HepG2 (cell line): Measurements from ENCODE around the gene CNOT2. TPM values are rescaled to one million over a fixed set of nuclear protein-coding genes. Genes with fewer than 3 reads are reported as not detected.

Experiments used
- ATAC-seq: fragments of 200-7000 bp; cut with Tn5 transposase; 3 replicates; pipeline ENCODE4 v1.9.1; 2020; ENCODE audit warnings: mild to moderate bottlenecking, moderate library complexity
- BruUV-seq: library from RNA; stranded (reverse); fragments of 400-500 nt; replicated peaks from 2 replicates; lab custom pipeline; 2021; lab: Mats Ljungman, UMichigan
- CTCF ChIA-PET: fragments of 300-600 bp; formaldehyde crosslinking; extraction: SDS; loops from one replicate; lab custom pipeline; 2021; ENCODE audit warnings: low total read pairs, inconsistent platforms, low intra/inter-chr PET ratio; lab: Yijun Ruan, JAX
- POLR2A ChIA-PET: fragments of 350-600 bp; sonication (Branson Sonifier 250); formaldehyde crosslinking; loops from one replicate; lab custom pipeline; 2020; ENCODE audit warnings: antibody characterized with exemption, inconsistent platforms; lab: Yijun Ruan, JAX
- DNase-seq: peaks from one replicate; pipeline ENCODE4 v3.0.0-alpha.2; 2015; ENCODE audit warnings: low spot score
- FAIRE-seq: peaks from 3 replicates; lab custom pipeline; 2011; peaks lifted over from hg19 to GRCh38; lab: Jason Lieb, UNC
- H2AFZ ChIP-seq: one replicate; pipeline ENCODE4 v1.6.1; 2011; ENCODE audit warnings: low read length, inconsistent platforms
- H3K27ac ChIP-seq: fragments of 300-600 bp; 3 replicates; pipeline ENCODE4 v1.8.0; 2011; ENCODE audit warnings: mixed run types, mild to moderate bottlenecking, mixed read lengths, low read length, inconsistent platforms; ENCODE audit not compliant: insufficient read depth; ENCODE audit errors: extremely low read length
- H3K27me3 ChIP-seq, 2 experiments: fragments of 200-600 bp in 1 of 2; 2 replicates in 1 of 2; 3 replicates in 1 of 2; pipeline versions ENCODE4 v1.6.0 to v1.8.0; 2011; ENCODE audit warnings: low read length in 2 of 2, mild to moderate bottlenecking in 2 of 2, moderate library complexity in 2 of 2, inconsistent platforms in 1 of 2; ENCODE audit not compliant: insufficient read depth in 2 of 2, control insufficient read depth in 1 of 2
- H3K36me3 ChIP-seq, 2 experiments: fragments of 200-600 bp in 1 of 2; replicated peaks in 1 of 2; 2 replicates in 1 of 2; 3 replicates in 1 of 2; pipeline versions ENCODE4 v1.5.1 to v1.8.0; 2011; ENCODE audit warnings: low read length in 2 of 2, inconsistent platforms in 1 of 2; ENCODE audit not compliant: insufficient read depth in 2 of 2, control insufficient read depth in 1 of 2
- H3K4me1 ChIP-seq: 2 replicates; pipeline ENCODE4 v1.5.1; 2012; ENCODE audit warnings: low read length, inconsistent platforms; ENCODE audit not compliant: insufficient read depth
- H3K4me2 ChIP-seq: 2 replicates; pipeline ENCODE4 v1.6.0; 2011; ENCODE audit warnings: low read depth, low read length, inconsistent platforms
- H3K4me3 ChIP-seq, 3 experiments: fragments of 200-600 bp in 1 of 3; sonication (generic), shearing (Covaris generic) in 1 of 3; replicated peaks in 1 of 3; 2 replicates each; pipeline ENCODE4 v1.5.1; 2011 to 2016; ENCODE audit warnings: low read length in 3 of 3, inconsistent platforms in 2 of 3, low read depth in 2 of 3, mild to moderate bottlenecking in 2 of 3, control low read depth in 1 of 3, mixed read lengths in 1 of 3; ENCODE audit not compliant: insufficient read depth in 1 of 3
- H3K79me2 ChIP-seq: one replicate; pipeline ENCODE4 v1.6.1; 2011; ENCODE audit warnings: low read length, inconsistent platforms; ENCODE audit not compliant: insufficient read depth
- H3K9ac ChIP-seq: 2 replicates; pipeline ENCODE4 v1.6.0; 2011; ENCODE audit warnings: mild to moderate bottlenecking, low read depth, low read length, inconsistent platforms; ENCODE audit not compliant: insufficient read depth
- H3K9me3 ChIP-seq: 2 replicates; pipeline ENCODE4 v1.5.1; 2012; ENCODE audit warnings: mild to moderate bottlenecking, low read length
- H4K20me1 ChIP-seq: 2 replicates; pipeline ENCODE4 v1.6.0; 2011; ENCODE audit warnings: inconsistent platforms, mild to moderate bottlenecking, low read length, moderate library complexity; ENCODE audit not compliant: insufficient read depth
- ETV6 ChIP-seq: sonication (generic); formaldehyde crosslinking; conservative IDR thresholded peaks from 2 replicates; pipeline ENCODE4 v1.4.0; 2020; ENCODE audit warnings: missing genetic modification reagents
- FOXJ3 ChIP-seq: sonication (generic); formaldehyde crosslinking; IDR thresholded peaks from 2 replicates; pipeline ENCODE4 v1.4.0; 2020; ENCODE audit warnings: missing genetic modification reagents, mild to moderate bottlenecking, borderline replicate concordance
- HDAC2 ChIP-seq: sonication (generic); formaldehyde crosslinking; IDR thresholded peaks from 2 replicates; pipeline ENCODE4 v1.4.0; 2020; ENCODE audit warnings: missing genetic modification reagents
- WGBS: methylation state at CpG from one replicate; pipeline ENCODE4 v1.1.6; 2017; ENCODE audit warnings: low lambda C conversion rate; 5-methylcytosine and 5-hydroxymethylcytosine counted together
- in situ Hi-C: cut with HindIII; loops from 2 replicates; pipeline ENCODE4 v1.10.0; 2017; ENCODE audit warnings: low pct_unique_long_range_greater_than_20kb; ENCODE audit not compliant: extremely low pct_ligation_motif_present
- intact Hi-C: fragments of 100-400 bp; cut with micrococcal nuclease; formaldehyde crosslinking; loops from one replicate; pipeline ENCODE4 v1.10.0; 2022; ENCODE audit not compliant: unreplicated experiment
- polyA plus RNA-seq, 8 experiments: library from polyadenylated mRNA; depleted of rRNA in 3 of 8; stranded (reverse) in 7 of 8; unstranded in 1 of 8; fragments of >200 nt; fragmentation: Illumina TruSeq in 4 of 8; extraction: Trizol in 4 of 8; gene quantifications; 2 replicates each; pipeline versions ENCODE4 v1.2.1 to v1.2.3, GENCODE V29; 2011 to 2016; ENCODE audit warnings: low read depth in 4 of 8, missing spikeins in 1 of 8, mixed read lengths in 1 of 8; ENCODE audit not compliant: insufficient read depth in 1 of 8
- total RNA-seq, 5 experiments: library from RNA; depleted of rRNA; stranded (reverse); fragments of >200 nt; fragmentation: Illumina TruSeq; extraction: Trizol; gene quantifications; 2 replicates each; pipeline ENCODE4 v1.2.3, GENCODE V29; 2016; ENCODE audit warnings: low read depth in 1 of 5
- TF ChIP-seq, protein P1 (sequence below): sonication (generic); formaldehyde crosslinking; IDR thresholded peaks from one replicate; pipeline ENCODE4 v1.5.1; 2020; ENCODE audit warnings: mild to moderate bottlenecking, missing genetic modification reagents; ENCODE audit errors: not compliant biosample characterization
- TF ChIP-seq, protein P2 (sequence below): sonication (generic); formaldehyde crosslinking; IDR thresholded peaks from 2 replicates; pipeline ENCODE4 v1.5.0; 2020; ENCODE audit warnings: missing genetic modification reagents

The CNOT2 gene
- total and polyA plus RNA-seq, 2 of the 13 experiments (the other 11 are each of a cell fraction or from before 2014, with no cell fraction given) = 54.5 to 76.6 TPM

DNA sequence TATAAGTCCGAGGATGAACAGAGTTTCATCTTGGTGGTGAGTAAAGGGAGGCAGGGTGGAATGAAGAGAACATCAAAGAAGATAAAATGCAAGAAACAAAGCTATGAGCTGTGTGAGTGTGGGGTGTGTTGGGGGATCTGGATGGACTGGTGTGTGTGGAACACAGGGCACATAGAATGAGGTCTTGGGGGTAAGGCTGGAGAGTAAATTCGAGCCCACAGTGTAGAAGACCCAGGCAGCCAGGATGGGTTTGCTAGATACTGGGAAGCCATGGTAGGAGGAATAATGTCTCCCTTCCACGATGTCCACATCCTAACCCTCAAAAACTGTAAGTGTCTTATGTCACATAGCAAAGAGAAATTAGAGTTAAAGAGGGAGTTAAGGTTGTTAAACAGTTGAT is 129.6 kb downstream of the CNOT2 start:
- FAIRE-seq = no peak
- no peaks in the 10 kb centered on the region for H3K36me3 ChIP-seq
- H3K4me1 ChIP-seq = no peaks in the 10 kb centered on the region
- WGBS = 23% methylated on average over 3 of the region's 3 CpGs
- H3K79me2 ChIP-seq = no peaks in the 10 kb centered on the region
- H3K4me2 ChIP-seq = no peak overlapping the region
- TF ChIP-seq ETV6 = no peak
- TF ChIP-seq HDAC2 (CRISPR knock-in tag) = no peak
- TF ChIP-seq, protein P1, sequence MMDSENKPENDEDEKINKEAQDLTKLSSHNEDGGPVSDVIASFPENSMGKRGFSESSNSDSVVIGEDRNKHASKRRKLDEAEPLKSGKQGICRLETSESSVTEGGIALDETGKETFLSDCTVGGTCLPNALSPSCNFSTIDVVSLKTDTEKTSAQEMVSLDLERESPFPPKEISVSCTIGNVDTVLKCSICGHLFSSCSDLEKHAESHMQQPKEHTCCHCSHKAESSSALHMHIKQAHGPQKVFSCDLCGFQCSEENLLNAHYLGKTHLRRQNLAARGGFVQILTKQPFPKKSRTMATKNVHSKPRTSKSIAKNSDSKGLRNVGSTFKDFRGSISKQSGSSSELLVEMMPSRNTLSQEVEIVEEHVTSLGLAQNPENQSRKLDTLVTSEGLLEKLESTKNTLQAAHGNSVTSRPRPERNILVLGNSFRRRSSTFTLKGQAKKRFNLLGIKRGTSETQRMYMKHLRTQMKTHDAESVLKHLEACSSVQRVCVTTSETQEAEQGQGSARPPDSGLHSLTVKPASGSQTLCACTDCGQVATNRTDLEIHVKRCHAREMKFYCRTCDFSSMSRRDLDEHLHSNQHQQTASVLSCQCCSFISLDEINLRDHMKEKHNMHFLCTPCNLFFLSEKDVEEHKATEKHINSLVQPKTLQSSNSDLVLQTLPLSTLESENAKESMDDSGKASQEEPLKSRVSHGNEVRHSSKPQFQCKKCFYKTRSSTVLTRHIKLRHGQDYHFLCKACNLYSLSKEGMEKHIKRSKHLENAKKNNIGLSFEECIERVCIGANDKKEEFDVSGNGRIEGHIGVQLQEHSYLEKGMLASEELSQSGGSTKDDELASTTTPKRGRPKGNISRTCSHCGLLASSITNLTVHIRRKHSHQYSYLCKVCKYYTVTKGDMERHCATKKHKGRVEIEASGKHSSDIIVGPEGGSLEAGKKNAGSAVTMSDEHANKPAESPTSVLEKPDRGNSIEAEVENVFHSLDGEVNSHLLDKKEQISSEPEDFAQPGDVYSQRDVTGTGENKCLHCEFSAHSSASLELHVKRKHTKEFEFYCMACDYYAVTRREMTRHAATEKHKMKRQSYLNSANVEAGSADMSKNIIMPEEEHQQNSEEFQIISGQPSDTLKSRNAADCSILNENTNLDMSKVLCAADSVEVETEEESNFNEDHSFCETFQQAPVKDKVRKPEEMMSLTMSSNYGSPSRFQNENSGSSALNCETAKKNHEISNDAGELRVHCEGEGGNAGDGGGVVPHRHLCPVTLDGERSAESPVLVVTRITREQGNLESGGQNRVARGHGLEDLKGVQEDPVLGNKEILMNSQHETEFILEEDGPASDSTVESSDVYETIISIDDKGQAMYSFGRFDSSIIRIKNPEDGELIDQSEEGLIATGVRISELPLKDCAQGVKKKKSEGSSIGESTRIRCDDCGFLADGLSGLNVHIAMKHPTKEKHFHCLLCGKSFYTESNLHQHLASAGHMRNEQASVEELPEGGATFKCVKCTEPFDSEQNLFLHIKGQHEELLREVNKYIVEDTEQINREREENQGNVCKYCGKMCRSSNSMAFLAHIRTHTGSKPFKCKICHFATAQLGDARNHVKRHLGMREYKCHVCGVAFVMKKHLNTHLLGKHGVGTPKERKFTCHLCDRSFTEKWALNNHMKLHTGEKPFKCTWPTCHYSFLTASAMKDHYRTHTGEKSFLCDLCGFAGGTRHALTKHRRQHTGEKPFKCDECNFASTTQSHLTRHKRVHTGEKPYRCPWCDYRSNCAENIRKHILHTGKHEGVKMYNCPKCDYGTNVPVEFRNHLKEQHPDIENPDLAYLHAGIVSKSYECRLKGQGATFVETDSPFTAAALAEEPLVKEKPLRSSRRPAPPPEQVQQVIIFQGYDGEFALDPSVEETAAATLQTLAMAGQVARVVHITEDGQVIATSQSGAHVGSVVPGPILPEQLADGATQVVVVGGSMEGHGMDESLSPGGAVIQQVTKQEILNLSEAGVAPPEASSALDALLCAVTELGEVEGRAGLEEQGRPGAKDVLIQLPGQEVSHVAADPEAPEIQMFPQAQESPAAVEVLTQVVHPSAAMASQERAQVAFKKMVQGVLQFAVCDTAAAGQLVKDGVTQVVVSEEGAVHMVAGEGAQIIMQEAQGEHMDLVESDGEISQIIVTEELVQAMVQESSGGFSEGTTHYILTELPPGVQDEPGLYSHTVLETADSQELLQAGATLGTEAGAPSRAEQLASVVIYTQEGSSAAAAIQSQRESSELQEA = no peak
- TF ChIP-seq FOXJ3 (CRISPR knock-in tag) = no peak
- TF ChIP-seq, protein P2, sequence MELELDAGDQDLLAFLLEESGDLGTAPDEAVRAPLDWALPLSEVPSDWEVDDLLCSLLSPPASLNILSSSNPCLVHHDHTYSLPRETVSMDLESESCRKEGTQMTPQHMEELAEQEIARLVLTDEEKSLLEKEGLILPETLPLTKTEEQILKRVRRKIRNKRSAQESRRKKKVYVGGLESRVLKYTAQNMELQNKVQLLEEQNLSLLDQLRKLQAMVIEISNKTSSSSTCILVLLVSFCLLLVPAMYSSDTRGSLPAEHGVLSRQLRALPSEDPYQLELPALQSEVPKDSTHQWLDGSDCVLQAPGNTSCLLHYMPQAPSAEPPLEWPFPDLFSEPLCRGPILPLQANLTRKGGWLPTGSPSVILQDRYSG (CRISPR knock-in tag) = no peak
- intact Hi-C loops = no loop called here
- no peak for ATAC-seq
- DNase-seq = no peak
- H3K9ac ChIP-seq = no peak overlapping the region
- no peak overlapping the region for H3K27ac ChIP-seq
- no peaks in the 10 kb centered on the region for H4K20me1 ChIP-seq
- no peak overlapping the region for H2AFZ ChIP-seq
- CTCF ChIA-PET = no interaction called here
- H3K27me3 ChIP-seq = no peaks in the 10 kb centered on the region
- POLR2A ChIA-PET = no interaction called here
- BruUV-seq = no TSS peak
- no peaks in the 10 kb centered on the region for H3K9me3 ChIP-seq
- no peak overlapping the region for H3K4me3 ChIP-seq
- in situ Hi-C loops = loop anchor here (25.0 kb wide), 1 partner anchor 486 kb away; no protein-coding TSS in a partner anchor
